HEK293 (cell line): ENCODE results near the gene NCLN.

Experiments used
- GLIS2 ChIP-seq: fragments of 450-650 bp; formaldehyde crosslinking; IDR thresholded peaks from 2 replicates; pipeline ENCODE4 v1.5.1; 2016; ENCODE audit warnings: missing biosample characterization, missing genetic modification characterization
- PRDM2 ChIP-seq: fragments of 450-650 bp; formaldehyde crosslinking; IDR thresholded peaks from 2 replicates; pipeline ENCODE4 v1.5.1; 2016; ENCODE audit warnings: missing biosample characterization, missing genetic modification characterization, borderline replicate concordance
- REST ChIP-seq: fragments of 450-650 bp; formaldehyde crosslinking; IDR thresholded peaks from 2 replicates; pipeline ENCODE4 v1.5.1; 2016; ENCODE audit warnings: missing biosample characterization, missing genetic modification characterization
- SALL2 ChIP-seq: fragments of 450-650 bp; formaldehyde crosslinking; IDR thresholded peaks from 2 replicates; pipeline ENCODE4 v1.5.0; 2017; ENCODE audit warnings: missing biosample characterization, mild to moderate bottlenecking, missing genetic modification characterization, borderline replicate concordance
- SCRT2 ChIP-seq: fragments of 450-650 bp; formaldehyde crosslinking; IDR thresholded peaks from 2 replicates; pipeline ENCODE4 v1.5.1; 2016; ENCODE audit warnings: missing biosample characterization, missing genetic modification characterization
- ZBTB11 ChIP-seq: fragments of 450-650 bp; formaldehyde crosslinking; conservative IDR thresholded peaks from 2 replicates; pipeline ENCODE4 v1.5.1; 2016; ENCODE audit warnings: low read depth, missing biosample characterization, missing genetic modification characterization
- ZFP3 ChIP-seq: fragments of 450-650 bp; formaldehyde crosslinking; IDR thresholded peaks from 2 replicates; pipeline ENCODE4 v1.5.1; 2016; ENCODE audit warnings: low read depth, missing biosample characterization, missing genetic modification characterization
- ZNF18 ChIP-seq: fragments of 450-650 bp; formaldehyde crosslinking; IDR thresholded peaks from 2 replicates; pipeline ENCODE4 v1.5.1; 2016; ENCODE audit warnings: missing biosample characterization, missing genetic modification characterization
- ZNF23 ChIP-seq: fragments of 450-650 bp; formaldehyde crosslinking; IDR thresholded peaks from 2 replicates; pipeline ENCODE4 v1.5.1; 2016; ENCODE audit warnings: missing biosample characterization, missing genetic modification characterization, borderline replicate concordance
- ZNF239 ChIP-seq: fragments of 450-650 bp; formaldehyde crosslinking; IDR thresholded peaks from 2 replicates; pipeline ENCODE4 v1.5.1; 2016; ENCODE audit warnings: missing biosample characterization, missing genetic modification characterization
- ZNF266 ChIP-seq: fragments of 450-650 bp; formaldehyde crosslinking; IDR thresholded peaks from 2 replicates; pipeline ENCODE4 v1.5.1; 2016; ENCODE audit warnings: missing biosample characterization, missing genetic modification characterization, low read depth
- ZNF292 ChIP-seq: fragments of 450-650 bp; formaldehyde crosslinking; IDR thresholded peaks from 2 replicates; pipeline ENCODE4 v1.5.1; 2016; ENCODE audit warnings: low read depth, missing biosample characterization, missing genetic modification characterization, borderline replicate concordance
- ZNF394 ChIP-seq: fragments of 450-650 bp; formaldehyde crosslinking; IDR thresholded peaks from 2 replicates; pipeline ENCODE4 v1.5.1; 2016; ENCODE audit warnings: missing biosample characterization, missing genetic modification characterization, mild to moderate bottlenecking, moderate library complexity, borderline replicate concordance
- ZNF426 ChIP-seq: fragments of 450-650 bp; formaldehyde crosslinking; IDR thresholded peaks from 2 replicates; pipeline ENCODE4 v1.5.1; 2017; ENCODE audit warnings: missing biosample characterization, missing genetic modification characterization, mild to moderate bottlenecking, inconsistent platforms, moderate library complexity
- ZNF514 ChIP-seq: fragments of 450-650 bp; formaldehyde crosslinking; IDR thresholded peaks from 2 replicates; pipeline ENCODE4 v1.5.1; 2016; ENCODE audit warnings: missing biosample characterization, missing genetic modification characterization
- ZNF596 ChIP-seq: fragments of 450-650 bp; IDR thresholded peaks from 2 replicates; pipeline ENCODE4 v1.5.0; 2018; ENCODE audit warnings: missing biosample characterization, mild to moderate bottlenecking, missing genetic modification characterization, moderate library complexity
- ZNF629 ChIP-seq: fragments of 450-650 bp; formaldehyde crosslinking; IDR thresholded peaks from 2 replicates; pipeline ENCODE4 v1.5.1; 2017; ENCODE audit warnings: missing biosample characterization, missing genetic modification characterization
- ZNF658 ChIP-seq: fragments of 450-650 bp; formaldehyde crosslinking; IDR thresholded peaks from 2 replicates; pipeline ENCODE4; 2016; ENCODE audit warnings: missing biosample characterization, missing genetic modification characterization
- ZNF747 ChIP-seq: fragments of 450-650 bp; formaldehyde crosslinking; IDR thresholded peaks from 2 replicates; pipeline ENCODE4 v1.5.1; 2016; ENCODE audit warnings: missing biosample characterization, missing genetic modification characterization
- ZNF791 ChIP-seq: fragments of 450-650 bp; formaldehyde crosslinking; IDR thresholded peaks from 2 replicates; pipeline ENCODE4 v1.5.1; 2016; ENCODE audit warnings: missing biosample characterization, missing genetic modification characterization
- ZSCAN18 ChIP-seq: fragments of 450-650 bp; formaldehyde crosslinking; IDR thresholded peaks from 2 replicates; pipeline ENCODE4 v1.5.1; 2016; ENCODE audit warnings: missing biosample characterization, missing genetic modification characterization

The NCLN gene

GRCh38 chr19:3243819-3244700 is 58.3 kb downstream of the NCLN start (continued):
- TF ChIP-seq ZNF791 (tag by site-specific recombination) (0 out of 2 replicates have a peak, but pooled peaks have one; percentile 27), ZNF292 (tag by site-specific recombination) (no peak), ZNF239 (tag by site-specific recombination) (peak; percentile 75), ZNF18 (no peak; the same call in none of the 2 replicates), ZBTB11 (tag by site-specific recombination) (no peak), ZNF514 (no peak), ZNF658 (tag by site-specific recombination) (0 out of 2 replicates have a peak, but pooled peaks have one; percentile 17), ZNF394 (0 out of 2 replicates have a peak, but pooled peaks have one; percentile 15), SCRT2 (tag by site-specific recombination) (no peak), ZNF266 (tag by site-specific recombination) (no peak), ZNF426 (tag by site-specific recombination) (no peak), ZNF747 (tag by site-specific recombination) (no peak), PRDM2 (tag by site-specific recombination) (peak; percentile 86; the same call in 1 of the 2 replicates), REST (peak; percentile 100), ZSCAN18 (tag by site-specific recombination) (no peak), ZNF596 (tag by site-specific recombination) (no peak), ZNF23 (no peak), SALL2 (no peak), GLIS2 (tag by site-specific recombination) (no peak), ZFP3 (no peak), ZNF629 (tag by site-specific recombination) (peak; percentile 59; the same call in 1 of the 2 replicates)
